Muscle layer of duodenum (tissue), 2 donors: ENCODE measurements around the gene ARGFX.

ENCODE experiments used
- H3K27ac ChIP-seq: one replicate; pipeline ENCODE4 v1.7.0; 2013; ENCODE audit warnings: mild to moderate bottlenecking, low read length
- H3K27me3 ChIP-seq: one replicate; pipeline ENCODE4 v1.7.0; 2013; ENCODE audit warnings: low read depth, mild to moderate bottlenecking, control low read depth, low read length
- H3K36me3 ChIP-seq, 2 donors: one replicate each; pipeline ENCODE4 v1.7.0; 2013; ENCODE audit warnings: low read length in 2 of 2, control low read depth in 1 of 2, mild to moderate bottlenecking in 1 of 2; ENCODE audit not compliant: insufficient read depth in 2 of 2, control insufficient read depth in 1 of 2
- H3K4me1 ChIP-seq, 2 donors: one replicate each; pipeline ENCODE4 v1.7.0; 2013; ENCODE audit warnings: low read length in 2 of 2, mild to moderate bottlenecking in 2 of 2, control low read depth in 1 of 2, moderate library complexity in 1 of 2; ENCODE audit not compliant: insufficient read depth in 2 of 2, control insufficient read depth in 1 of 2
- H3K4me3 ChIP-seq, 2 donors: one replicate each; pipeline ENCODE4 v1.7.0; 2013; ENCODE audit warnings: low read length in 2 of 2, low read depth in 1 of 2, mild to moderate bottlenecking in 1 of 2
- H3K9me3 ChIP-seq, 2 donors: one replicate each; pipeline ENCODE4 v1.7.0; 2013; ENCODE audit warnings: low read length in 2 of 2, control low read depth in 1 of 2, mild to moderate bottlenecking in 1 of 2; ENCODE audit not compliant: control insufficient read depth in 1 of 2
- donor health status: healthy.

The ARGFX gene

DNA sequence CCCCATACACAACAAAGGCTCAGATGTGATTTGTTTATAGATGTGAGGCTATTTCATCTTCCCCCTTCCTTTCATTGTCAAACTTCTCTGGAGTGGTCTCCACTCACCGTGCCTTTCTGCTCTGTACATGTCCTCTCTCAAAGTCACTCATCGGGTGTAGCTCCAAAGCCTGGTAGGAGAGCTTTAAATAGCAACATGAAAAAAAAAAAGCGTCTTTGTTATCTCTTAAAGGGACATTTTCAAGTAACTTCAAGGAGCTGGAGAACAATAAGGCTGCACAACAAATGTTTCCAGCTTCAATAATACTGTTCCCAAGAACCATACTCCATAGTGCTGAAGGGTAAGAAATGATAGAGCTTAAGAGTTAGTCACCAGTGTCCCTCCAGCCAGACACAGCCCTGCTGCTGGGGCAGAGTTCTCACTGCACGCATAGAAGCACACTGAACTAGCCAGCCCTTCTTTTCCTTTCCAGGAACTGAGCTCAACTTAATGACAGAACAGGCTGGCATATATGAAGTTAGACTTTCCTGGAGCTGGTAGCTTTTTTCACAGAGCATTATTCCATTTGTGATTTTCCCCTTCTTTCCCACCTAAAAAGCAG lies 33.6 kb downstream of the ARGFX start:
- no peaks in the 10 kb centered on the region for H3K9me3 ChIP-seq
- no peak overlapping the region for H3K27ac ChIP-seq
- no peaks in the 10 kb centered on the region for H3K36me3 ChIP-seq
- no peaks in the 10 kb centered on the region for H3K4me1 ChIP-seq
- H3K27me3 ChIP-seq: no peaks in the 10 kb centered on the region
- H3K4me3 ChIP-seq: no peak overlapping the region

DNA sequence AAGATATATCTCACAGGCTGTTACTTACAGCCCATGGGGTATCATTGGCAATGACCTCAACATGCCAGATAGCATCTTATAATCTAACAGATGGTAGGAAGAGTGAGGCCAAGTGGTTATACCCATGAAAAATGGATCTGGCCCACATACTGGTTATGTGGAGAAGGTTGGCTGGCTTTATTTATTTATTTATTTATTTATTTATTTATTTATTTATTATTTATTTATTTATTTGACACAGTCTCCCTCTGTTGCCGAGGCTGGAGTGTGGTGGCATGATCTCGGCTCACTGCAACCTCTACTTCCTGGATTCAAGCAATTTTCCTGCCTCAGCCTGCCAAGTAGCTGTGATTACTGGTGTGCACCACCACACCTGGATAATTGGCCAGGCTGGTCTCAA lies 37.0 kb downstream of the ARGFX start:
- Histone ChIP-seq H3K27ac (no peak overlapping the region), H3K4me3 (no peak overlapping the region), H3K36me3 (no peaks in the 10 kb centered on the region), H3K9me3 (no peaks in the 10 kb centered on the region), H3K27me3 (no peaks in the 10 kb centered on the region), H3K4me1 (no peaks in the 10 kb centered on the region)

DNA sequence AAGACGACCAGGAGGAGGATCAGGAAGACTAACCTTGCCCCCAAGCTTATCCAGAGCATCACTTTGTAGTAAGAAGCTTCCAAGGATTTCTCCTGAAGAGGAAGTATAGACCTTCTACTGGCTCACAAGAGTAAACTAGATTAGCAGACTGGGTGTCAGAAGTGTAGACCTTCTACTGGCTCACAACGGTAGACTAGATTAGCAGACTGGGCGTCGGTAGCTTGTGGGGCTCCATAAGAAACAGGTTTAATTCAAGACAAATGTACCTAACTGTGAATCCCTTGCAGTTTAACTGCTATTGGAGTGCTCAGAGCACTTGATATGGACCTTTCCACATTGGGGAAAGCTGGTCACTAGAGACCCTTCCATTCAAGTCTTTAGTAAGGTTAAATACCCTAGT lies 38.4 kb downstream of the ARGFX start:
- Histone ChIP-seq H3K27ac (no peak overlapping the region), H3K9me3 (no peaks in the 10 kb centered on the region), H3K4me1 (no peaks in the 10 kb centered on the region), H3K27me3 (no peaks in the 10 kb centered on the region), H3K36me3 (no peaks in the 10 kb centered on the region), H3K4me3 (no peak overlapping the region)
